Measurements from ENCODE around the gene CEPT1. TPM values are rescaled to one million over a fixed set of nuclear protein-coding genes. Genes with fewer than 3 reads are reported as not detected.

CEPT1 gene
- polyA plus RNA-seq, 3 donors from 2014 or later: 14.7 to 20.9 (median 19.2) TPM

GRCh38 chr1:111133866-111134265, 6.2 kb upstream of the CEPT1 start:
- H3K4me3 Mint-ChIP-seq: no peak overlapping the region
- H3K27ac Mint-ChIP-seq: peak overlapping the region in 4 of 6 donors; percentile 1 to 37 (median 29)
- DNase-seq: no peak
- H3K9me3 Mint-ChIP-seq: no peaks in the 10 kb centered on the region
- H3K36me3 Mint-ChIP-seq: peaks cover 7 to 30% (median 16%) of the 10 kb centered on the region in 3 donors
- no peaks in the 10 kb centered on the region for H3K27me3 Mint-ChIP-seq (ENCODE audit: low read depth in 3 of 3)
- peaks cover 11 to 28% of the 10 kb centered on the region in 2 donors for H3K4me1 Mint-ChIP-seq

- DNase-seq: no peak
- peak overlapping the region; percentile 85 to 99 (median 98) for H3K27ac Mint-ChIP-seq
Observed at GRCh38 chr1:111139324-111139955, 583 bp upstream of the CEPT1 start.

GRCh38 chr1:111140680-111140967, 601 bp downstream of the CEPT1 start:
- Mint-ChIP-seq H3K9me3 (no peaks in the 10 kb centered on the region), H3K4me3 (peak overlapping the region; percentile 98 to 100 (median 99)), H3K4me1 (peaks cover 34 to 64% of the 10 kb centered on the region in 2 donors), H3K27ac (peak overlapping the region; percentile 83 to 99 (median 98)), H3K27me3 (ENCODE audit: low read depth in 3 of 3) (peaks cover 5 to 10% (median 8%) of the 10 kb centered on the region in 3 donors), H3K36me3 (peaks cover 0 to 10% (median under 1%) of the 10 kb centered on the region in 3 donors)
- DNase-seq: no peak

More at GRCh38 chr1:111139324-111139955, 583 bp upstream of the CEPT1 start:
- Mint-ChIP-seq H3K36me3 (peaks cover 0 to 12% (median 7%) of the 10 kb centered on the region in 3 donors), H3K9me3 (no peaks in the 10 kb centered on the region), H3K4me3 (peak overlapping the region; percentile 98 to 100 (median 99)), H3K27me3 (ENCODE audit: low read depth in 3 of 3) (peaks cover 5 to 10% (median 8%) of the 10 kb centered on the region in 3 donors), H3K4me1 (peaks cover 34 to 63% of the 10 kb centered on the region in 2 donors)

DNA sequence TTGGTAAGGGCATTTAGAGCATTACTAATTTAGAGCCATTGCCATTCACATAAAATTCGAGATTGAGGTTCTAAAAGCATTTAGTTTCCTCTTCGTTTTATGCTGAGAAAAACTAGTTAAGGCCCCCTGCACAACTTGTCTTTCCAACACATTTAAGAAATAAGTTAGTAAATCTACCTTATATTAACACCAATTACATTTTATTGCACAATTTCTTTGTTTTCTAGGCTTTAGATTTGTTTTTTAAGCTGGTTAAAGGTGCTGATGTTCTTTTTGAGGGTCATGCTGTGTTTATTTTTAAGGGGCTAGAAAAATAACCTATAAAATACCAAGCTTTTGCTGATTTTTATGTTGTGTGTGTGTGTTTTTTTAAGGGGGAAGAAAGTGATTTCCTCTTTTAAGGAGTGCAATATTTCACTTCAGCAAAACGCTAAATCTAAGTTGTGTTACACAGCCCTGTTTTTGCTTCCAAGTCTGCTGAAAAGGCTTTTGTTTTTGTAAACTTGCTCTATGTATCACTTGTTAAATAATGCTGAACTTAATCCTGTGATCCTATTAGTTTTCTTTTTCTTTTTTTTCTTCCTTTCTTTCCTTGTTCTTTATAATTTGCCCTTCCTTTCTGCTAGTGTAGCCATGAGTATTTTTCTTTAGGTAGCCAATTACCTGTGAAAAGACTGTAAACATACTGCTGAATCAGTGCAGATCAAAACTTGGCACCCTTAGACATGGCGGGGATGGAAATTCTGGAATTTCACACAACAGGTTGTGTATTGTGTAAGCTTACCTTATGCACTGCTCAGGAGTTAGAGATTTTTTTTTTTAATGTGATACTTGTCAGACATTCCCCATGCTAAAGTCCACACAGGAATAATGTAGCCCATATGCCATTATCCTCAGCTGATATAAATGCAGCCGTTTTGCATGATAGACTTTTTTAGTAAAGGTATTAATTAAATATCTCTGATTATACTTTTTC, 1.5 kb downstream of the CEPT1 start:
- peaks cover 40 to 72% of the 10 kb centered on the region in 2 donors for H3K4me1 Mint-ChIP-seq
- H3K36me3 Mint-ChIP-seq: peaks cover 0 to 10% (median 0%) of the 10 kb centered on the region in 3 donors
- no peaks in the 10 kb centered on the region for H3K9me3 Mint-ChIP-seq
- H3K4me3 Mint-ChIP-seq: peak overlapping the region; percentile 98 to 100 (median 99)
- peak overlapping the region; percentile 6 to 99 (median 92) for H3K27ac Mint-ChIP-seq
- no peak for DNase-seq
- peaks cover 5 to 10% (median 8%) of the 10 kb centered on the region in 3 donors for H3K27me3 Mint-ChIP-seq (ENCODE audit: low read depth in 3 of 3)

- Mint-ChIP-seq H3K4me1 (peaks cover 41 to 77% of the 10 kb centered on the region in 2 donors), H3K9me3 (no peaks in the 10 kb centered on the region), H3K27me3 (ENCODE audit: low read depth in 3 of 3) (peaks cover 5 to 10% (median 8%) of the 10 kb centered on the region in 3 donors), H3K36me3 (peaks cover 0 to 10% (median 0%) of the 10 kb centered on the region in 3 donors), H3K27ac (peak overlapping the region in 2 of 6 donors; percentile 4 to 41), H3K4me3 (no peak overlapping the region)
- DNase-seq: no peak
Observed at GRCh38 chr1:111142356-111142975, 2.4 kb downstream of the CEPT1 start.

DNA sequence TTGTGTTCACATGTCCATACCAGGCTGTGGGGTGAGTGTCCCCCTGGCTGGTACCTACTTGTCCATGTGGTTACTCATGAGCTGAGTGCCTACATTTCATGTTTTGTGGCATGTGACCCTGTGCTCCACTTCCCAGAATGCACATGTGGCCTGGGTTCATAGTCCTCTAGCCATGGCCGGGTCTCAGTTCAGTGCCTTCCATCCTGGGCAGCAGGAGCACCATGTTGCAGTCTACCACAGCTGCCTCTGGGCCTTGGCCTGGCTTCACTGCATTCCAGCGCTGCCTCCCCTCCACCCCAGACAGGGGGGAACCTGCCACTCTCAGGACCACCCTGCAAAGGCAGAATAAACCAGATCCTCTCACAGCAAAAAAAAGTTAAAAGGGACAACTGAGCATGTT, 5.5 kb downstream of the CEPT1 start:
- Mint-ChIP-seq H3K27me3 (ENCODE audit: low read depth in 3 of 3) (no peaks in the 10 kb centered on the region), H3K9me3 (no peaks in the 10 kb centered on the region), H3K27ac (peak overlapping the region in 1 of 6 donors; percentile 39), H3K4me1 (peaks cover 24 to 74% of the 10 kb centered on the region in 2 donors), H3K36me3 (peaks cover 13 to 35% (median 17%) of the 10 kb centered on the region in 3 donors), H3K4me3 (no peak overlapping the region)
- DNase-seq: no peak

DNA sequence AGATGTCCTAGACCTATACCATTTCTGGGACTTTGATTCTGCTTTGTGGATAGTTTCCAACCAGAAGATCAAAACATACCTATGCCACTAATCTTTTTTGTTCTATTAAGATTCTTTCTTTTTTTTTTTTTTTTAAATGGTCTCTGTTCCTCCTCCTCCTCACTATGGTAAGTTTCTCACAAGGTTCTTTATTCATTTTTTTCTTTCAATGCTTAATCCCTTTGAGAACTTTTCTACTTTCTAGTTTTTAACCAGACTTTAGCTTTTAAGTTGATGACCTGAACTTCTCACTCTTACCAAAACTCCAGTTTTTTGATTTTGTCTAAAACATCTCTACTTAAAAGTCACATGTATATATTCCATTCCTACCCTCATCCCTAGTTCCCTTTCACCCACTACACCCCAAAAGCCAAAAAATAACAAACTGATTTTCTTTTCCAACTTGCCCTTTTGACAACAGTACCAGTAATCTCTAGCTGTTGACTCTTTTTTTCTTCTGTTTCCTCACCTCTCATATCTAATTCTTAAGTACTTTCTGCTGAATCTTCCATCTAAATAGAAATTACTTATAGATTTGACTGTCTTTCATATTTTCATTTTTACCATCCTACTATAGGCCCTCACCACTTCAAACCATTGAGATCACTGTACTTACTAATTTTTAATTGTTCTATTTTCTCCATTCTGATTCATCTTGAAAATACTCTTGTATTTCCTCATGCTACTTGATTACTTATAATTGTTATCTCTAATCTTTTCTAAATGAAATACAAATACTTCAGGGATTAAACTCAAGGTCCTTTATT, 6.1 kb downstream of the CEPT1 start:
- Mint-ChIP-seq H3K27ac (peak overlapping the region in 3 of 6 donors; percentile 4 to 39 (median 18)), H3K4me3 (no peak overlapping the region)

DNA sequence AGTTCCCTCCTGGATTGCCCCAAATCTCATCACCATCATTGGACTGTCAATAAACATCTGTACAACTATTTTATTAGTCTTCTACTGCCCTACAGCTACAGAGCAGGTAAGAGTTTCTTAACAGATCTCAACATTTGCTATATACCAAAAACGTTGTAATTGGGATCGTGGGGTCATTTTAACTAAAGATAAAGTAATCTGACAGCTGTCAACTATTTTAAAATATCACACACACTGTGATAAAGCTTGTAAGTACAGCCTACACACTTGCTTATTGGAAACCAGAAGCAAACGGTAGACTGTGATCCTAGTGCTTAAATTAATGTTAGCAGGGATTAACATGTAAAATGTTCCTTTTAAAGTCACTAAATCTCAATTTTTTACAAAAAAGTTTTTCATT, 7.9 kb downstream of the CEPT1 start:
- peaks cover 13 to 43% (median 17%) of the 10 kb centered on the region in 3 donors for H3K36me3 Mint-ChIP-seq
- no peak for DNase-seq
- no peaks in the 10 kb centered on the region for H3K9me3 Mint-ChIP-seq
- H3K4me1 Mint-ChIP-seq: peaks cover 26 to 72% of the 10 kb centered on the region in 2 donors
- H3K27ac Mint-ChIP-seq: no peak overlapping the region
- H3K27me3 Mint-ChIP-seq (ENCODE audit: low read depth in 3 of 3): no peaks in the 10 kb centered on the region
- H3K4me3 Mint-ChIP-seq: no peak overlapping the region

More for the DNA sequence above, 6.1 kb downstream of the CEPT1 start:
- Mint-ChIP-seq H3K36me3 (peaks cover 13 to 36% (median 17%) of the 10 kb centered on the region in 3 donors), H3K4me1 (peaks cover 20 to 69% of the 10 kb centered on the region in 2 donors), H3K27me3 (ENCODE audit: low read depth in 3 of 3) (no peaks in the 10 kb centered on the region), H3K9me3 (no peaks in the 10 kb centered on the region)
- DNase-seq: no peak

- peaks cover 15 to 46% (median 18%) of the 10 kb centered on the region in 3 donors for H3K36me3 Mint-ChIP-seq
- no peak for DNase-seq
- no peaks in the 10 kb centered on the region for H3K27me3 Mint-ChIP-seq (ENCODE audit: low read depth in 3 of 3)
- H3K9me3 Mint-ChIP-seq: no peaks in the 10 kb centered on the region
- H3K4me1 Mint-ChIP-seq: peaks cover 26 to 72% of the 10 kb centered on the region in 2 donors
- peak overlapping the region in 1 of 6 donors; percentile 29 for H3K27ac Mint-ChIP-seq
- H3K4me3 Mint-ChIP-seq: peak overlapping the region in 1 of 5 donors; percentile 3
Observed at GRCh38 chr1:111148376-111148881, 8.4 kb downstream of the CEPT1 start.

- H3K9me3 Mint-ChIP-seq: no peaks in the 10 kb centered on the region
- DNase-seq: no peak
- H3K4me1 Mint-ChIP-seq: peaks cover 37 to 84% of the 10 kb centered on the region in 2 donors
Observed at GRCh38 chr1:111151838-111152237, 11.8 kb downstream of the CEPT1 start.

DNA sequence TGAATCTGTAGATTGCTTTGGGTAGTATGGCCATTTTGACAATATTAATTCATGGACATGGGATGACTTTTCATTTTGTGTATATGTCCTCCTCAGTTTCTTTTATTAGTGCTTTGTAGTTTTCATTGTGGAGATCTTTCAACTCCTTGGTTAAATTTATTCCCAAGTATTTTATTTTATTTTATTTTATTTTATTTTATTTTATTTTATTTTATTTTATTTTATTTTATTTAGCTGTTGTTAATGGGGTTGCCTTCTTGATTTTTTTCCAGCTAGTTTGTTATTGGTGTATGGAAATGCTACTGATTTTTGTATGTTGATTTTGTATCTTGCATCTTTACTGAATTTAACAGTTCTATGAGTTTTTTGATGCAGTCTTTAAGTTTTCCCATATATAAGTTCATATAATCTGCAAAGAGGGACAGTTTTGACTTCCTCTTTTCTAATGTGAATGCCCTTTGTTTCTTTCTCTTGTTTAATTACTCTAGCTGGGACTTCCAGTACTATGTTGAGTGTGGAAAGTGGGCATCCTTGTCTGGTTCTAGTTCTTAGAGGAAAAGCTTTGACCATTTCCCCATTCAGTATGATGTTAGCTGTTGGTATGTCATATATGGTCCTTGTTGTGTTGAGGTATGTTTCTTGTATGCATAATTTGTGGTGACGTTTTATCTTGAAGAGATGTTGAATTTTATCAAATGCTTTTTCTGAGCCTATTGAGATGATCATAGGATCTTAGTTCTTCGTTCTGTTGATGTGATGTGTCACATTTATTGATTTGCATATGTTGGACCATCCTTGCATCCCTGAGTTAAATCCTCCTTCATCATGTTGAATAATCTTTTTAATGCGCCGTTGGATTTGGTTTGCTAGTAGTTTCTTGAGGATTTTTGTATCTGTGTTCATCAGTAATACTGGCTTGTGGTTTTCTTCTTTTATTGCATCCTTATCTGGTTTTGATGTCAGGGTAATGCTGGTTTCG, 14.3 kb downstream of the CEPT1 start:
- peak overlapping the region in 2 of 6 donors; percentile 13 to 65 for H3K27ac Mint-ChIP-seq
- no peaks in the 10 kb centered on the region for H3K27me3 Mint-ChIP-seq (ENCODE audit: low read depth in 3 of 3)
- no peak for DNase-seq
- H3K9me3 Mint-ChIP-seq: no peaks in the 10 kb centered on the region
- H3K36me3 Mint-ChIP-seq: peaks cover 23 to 48% (median 33%) of the 10 kb centered on the region in 3 donors
- H3K4me3 Mint-ChIP-seq: no peak overlapping the region
- peaks cover 37 to 69% of the 10 kb centered on the region in 2 donors for H3K4me1 Mint-ChIP-seq

More at GRCh38 chr1:111151838-111152237, 11.8 kb downstream of the CEPT1 start:
- Mint-ChIP-seq H3K4me3 (peak overlapping the region in 3 of 5 donors; percentile 8 to 60 (median 30)), H3K27me3 (ENCODE audit: low read depth in 3 of 3) (no peaks in the 10 kb centered on the region), H3K27ac (peak overlapping the region; percentile 0 to 82 (median 56)), H3K36me3 (peaks cover 23 to 59% (median 34%) of the 10 kb centered on the region in 3 donors)

DNA sequence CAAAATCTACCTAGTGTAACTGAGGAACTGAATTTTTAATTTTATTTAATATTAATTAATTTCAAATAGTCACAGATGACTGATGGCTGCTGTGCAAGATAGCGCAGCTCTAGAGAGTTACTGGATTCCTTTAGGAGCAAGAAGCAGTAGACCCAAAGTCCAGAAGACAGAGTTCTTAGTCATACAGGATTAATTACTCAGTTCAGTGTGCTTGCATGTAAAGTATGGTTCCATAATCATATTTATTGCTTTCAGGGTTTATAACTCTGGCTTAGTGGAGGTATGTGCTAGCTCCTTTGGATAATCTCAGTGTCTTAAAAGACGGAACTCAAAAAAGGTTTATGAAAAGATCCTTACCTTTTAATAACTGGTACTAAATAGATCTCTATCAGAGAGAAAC, 17.4 kb downstream of the CEPT1 start:
- Mint-ChIP-seq H3K27me3 (ENCODE audit: low read depth in 3 of 3) (no peaks in the 10 kb centered on the region), H3K4me1 (peaks cover 24 to 42% of the 10 kb centered on the region in 2 donors), H3K27ac (no peak overlapping the region), H3K4me3 (no peak overlapping the region), H3K9me3 (no peaks in the 10 kb centered on the region), H3K36me3 (peaks cover 21 to 50% (median 25%) of the 10 kb centered on the region in 3 donors)
- DNase-seq: no peak
